ENCODE data around the gene LMX1A.

Gene LMX1A

DNA sequence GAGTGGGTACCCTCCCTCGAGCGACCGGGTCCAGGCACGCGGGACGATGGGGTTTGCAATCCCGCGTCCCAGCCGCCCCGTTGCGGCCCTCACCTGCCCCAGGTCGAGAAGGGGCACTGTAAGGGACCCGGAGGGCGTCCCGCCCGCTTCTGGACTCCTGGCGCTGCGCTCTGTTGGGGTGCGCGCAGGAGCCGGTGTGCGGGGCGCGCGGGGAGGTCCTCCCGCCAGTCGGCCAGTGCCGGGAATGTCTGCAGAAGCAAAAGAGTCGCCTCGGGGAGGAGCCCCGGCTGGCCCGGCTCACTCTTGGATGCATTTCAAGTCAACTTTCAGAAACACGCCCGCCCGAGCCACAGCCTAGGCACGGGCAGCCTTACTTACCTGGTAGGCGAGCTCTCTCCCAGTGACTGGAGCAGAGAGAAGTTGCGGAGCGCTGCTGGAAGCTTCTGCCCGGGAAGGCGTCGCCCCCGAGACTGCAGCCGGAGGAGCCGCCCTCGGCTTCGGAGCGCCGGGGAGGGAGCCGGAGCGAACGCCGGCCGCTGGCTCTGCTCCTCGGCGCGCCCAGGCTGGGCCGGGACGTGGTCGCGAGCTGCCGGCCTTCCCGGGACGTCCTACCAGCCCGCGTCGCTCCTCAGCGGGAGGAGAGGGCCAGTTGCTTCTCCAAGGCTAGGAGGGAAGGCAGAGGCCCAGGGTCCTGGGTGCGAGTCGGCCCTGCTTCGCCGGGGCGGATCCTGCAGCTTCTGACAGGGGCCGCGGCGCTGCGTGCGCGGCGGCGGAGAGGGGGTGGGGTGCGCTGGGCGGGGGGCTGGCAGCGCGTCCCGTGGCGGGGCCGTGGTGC lies at the start of gene LMX1A:
Gene LMX1A, minus strand, starts transcription at position 739 of the 835 bp plus-strand sequence. CDS start 1,156 bp downstream, outside the sequence.
- TF ChIP-seq GATA2 (IDR thresholded peaks at IDR 0.05; ENCODE audit: low read depth, low read length) (no peak), GATA3 (IDR thresholded peaks at IDR 0.05; ENCODE audit: low read depth, low read length) (no peak)

DNA sequence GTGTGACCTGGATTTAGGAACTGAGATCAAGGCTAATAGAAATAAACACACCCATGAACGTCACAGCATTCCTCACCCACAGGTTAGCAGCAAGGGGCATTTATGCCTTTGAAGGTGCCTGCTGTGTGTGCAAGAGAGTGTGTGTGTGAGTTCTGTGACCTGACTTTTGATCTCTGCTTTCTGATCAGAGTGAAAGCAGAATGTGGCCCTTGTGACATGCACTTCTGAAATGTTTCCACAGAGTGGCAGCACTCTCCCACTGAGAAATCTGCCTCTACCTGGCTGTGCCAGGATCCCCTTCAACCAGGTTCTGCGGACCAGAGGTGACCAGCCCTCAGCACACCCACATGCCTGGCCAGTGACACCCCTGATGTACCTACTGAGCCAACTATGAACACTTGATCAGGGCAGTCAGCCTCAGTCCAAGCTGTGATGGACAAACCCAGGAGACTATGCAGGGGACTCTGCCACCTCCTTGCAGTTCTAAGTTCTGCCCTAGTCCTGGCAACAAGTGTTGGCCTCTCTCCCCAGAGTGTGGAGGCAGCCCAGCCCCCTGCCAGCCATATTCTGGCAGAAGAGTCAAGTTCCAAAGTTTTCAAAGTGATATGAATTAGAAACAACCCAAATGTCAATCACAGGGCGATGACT lies 47.4 kb upstream of the LMX1A start:
- no peak for TF ChIP-seq GATA3 (IDR thresholded peaks at IDR 0.05; ENCODE audit: low read depth, low read length)
- no peak for TF ChIP-seq GATA2 (IDR thresholded peaks at IDR 0.05; ENCODE audit: low read depth, low read length)

DNA sequence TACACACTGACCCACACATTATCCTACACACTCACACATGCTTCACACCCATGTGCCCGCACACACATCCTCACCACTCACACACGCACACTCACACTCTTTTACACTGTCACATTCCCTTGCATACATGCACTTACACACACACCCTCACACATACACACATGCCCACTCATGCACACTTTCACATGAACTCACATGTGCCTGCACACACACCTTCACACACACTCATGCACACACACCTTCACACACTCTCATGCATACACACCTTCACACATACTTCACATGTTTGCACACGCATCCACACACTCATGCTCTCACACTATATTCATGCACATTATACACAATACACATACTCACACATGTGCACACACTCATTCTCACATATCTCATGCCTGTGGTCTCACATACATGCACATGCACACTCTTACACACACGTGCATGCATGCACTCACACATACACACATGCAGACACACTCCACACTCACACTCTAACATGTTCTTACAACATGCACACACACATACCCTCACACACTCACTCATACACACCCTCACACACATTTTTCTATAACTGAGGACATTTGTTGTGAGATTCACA lies 46.1 kb upstream of the LMX1A start:
- TF ChIP-seq GATA3 (IDR thresholded peaks at IDR 0.05; ENCODE audit: low read depth, low read length) (no peak), GATA2 (IDR thresholded peaks at IDR 0.05; ENCODE audit: low read depth, low read length) (no peak)

DNA sequence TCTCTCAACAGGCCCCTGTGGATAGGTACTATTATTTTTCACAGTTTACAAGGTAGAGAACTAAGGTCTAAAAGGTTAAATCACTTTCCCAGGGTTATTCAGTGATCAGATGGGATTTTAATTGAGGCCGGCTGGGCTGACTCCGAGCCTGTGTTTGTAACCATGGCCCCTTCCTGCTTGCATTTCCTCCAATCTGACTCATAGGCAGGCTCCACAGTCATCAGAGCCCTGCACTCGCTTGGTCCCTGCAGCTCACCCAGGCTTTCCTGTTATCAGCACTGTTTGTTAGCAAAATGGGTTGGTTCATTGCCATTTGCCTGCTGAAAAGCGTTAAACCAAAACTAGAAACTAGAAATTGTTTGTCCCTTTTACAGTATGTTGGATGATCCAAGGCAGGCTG lies 41.4 kb upstream of the LMX1A start:
- TF ChIP-seq GATA3 (IDR thresholded peaks at IDR 0.05; ENCODE audit: low read depth, low read length), result no peak
- TF ChIP-seq GATA2 (IDR thresholded peaks at IDR 0.05; ENCODE audit: low read depth, low read length), result no peak

DNA sequence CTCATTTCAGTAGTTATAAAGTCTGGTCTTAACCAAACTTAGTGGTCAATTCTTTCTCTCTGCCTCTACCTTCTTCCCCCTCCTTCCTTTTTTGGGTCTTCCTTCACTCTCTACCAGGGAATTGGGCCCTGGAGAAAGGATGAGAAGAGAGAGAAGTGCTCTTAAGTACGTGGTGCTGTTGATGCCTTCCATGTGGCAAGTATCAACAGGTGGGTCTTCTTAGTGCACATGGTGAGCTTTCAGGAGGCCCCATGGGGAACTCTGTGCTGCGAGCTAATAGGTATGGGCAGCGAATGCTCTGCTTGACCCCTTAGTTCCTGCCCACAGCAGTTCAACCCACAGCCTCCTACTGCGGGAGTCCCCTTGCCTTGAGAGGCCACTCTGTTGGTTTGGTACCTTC lies 39.4 kb upstream of the LMX1A start:
- no peak for TF ChIP-seq GATA3 (IDR thresholded peaks at IDR 0.05; ENCODE audit: low read depth, low read length)
- TF ChIP-seq GATA2 (IDR thresholded peaks at IDR 0.05; ENCODE audit: low read depth, low read length), result no peak

DNA sequence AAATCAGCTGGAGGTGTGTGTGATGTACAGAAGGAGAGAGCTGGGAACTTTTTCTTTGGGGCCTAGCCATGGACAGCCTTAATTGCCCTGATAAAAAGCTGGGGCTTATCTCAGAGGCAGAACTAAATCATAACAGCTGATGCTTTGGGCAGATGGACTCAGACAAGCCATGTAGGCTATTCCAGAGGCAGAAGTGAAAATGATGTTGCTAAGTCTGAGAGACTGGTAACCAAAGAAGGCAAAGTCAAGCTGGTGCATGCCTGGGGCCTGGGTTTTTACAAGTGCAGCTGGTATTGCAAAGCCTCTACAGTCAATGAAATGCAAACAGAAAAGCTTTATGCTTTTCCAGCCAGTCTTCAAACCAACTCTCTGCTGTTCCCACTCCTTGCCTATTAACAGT lies 39.0 kb upstream of the LMX1A start:
- TF ChIP-seq GATA2 (IDR thresholded peaks at IDR 0.05; ENCODE audit: low read depth, low read length) (no peak), GATA3 (IDR thresholded peaks at IDR 0.05; ENCODE audit: low read depth, low read length) (no peak)

DNA sequence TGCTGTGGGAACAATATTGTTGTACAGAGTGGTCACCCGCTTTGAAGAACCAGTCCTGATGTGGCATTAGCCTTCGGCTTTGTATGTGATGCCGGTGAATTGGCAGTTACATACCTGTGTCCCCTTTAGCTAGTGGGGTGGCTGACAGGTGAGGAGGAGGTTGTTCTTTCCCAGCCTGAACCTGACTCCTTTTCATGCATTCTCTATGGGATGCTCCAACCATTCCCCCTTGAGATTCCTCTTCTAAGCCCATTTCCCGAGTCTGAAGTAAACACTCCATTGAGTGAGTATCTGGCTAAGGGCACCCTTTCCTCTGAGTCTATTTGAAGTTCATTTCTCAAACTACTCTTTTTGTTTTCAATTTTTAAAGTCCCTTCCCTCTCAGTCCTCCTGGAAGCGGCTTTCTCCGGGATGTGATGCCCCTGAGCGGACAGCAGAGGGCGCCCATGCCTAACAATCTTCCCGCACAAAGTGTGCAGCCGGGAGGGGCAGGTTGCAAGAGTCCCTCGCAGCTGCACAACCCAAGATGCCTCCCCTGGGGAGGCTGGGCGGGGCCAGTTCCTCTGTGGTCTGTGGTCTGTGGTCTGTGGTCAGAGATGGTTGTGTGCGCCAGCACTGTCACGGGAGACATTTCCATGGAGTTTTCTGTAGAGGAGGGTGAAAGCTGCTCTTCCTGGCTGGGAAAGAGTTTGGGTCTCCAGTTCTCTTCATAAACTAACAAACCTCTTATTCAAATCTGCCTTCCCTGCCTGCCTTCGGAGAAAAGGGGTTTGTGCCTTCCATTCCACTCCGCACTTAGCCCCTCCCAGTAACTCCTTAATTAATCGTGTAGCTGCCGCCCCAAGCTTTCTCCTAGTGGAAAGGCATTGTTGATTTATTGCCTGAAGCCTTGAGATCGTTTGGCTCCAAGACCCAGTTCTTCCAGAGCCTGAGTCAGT lies 36.4 kb upstream of the LMX1A start:
- TF ChIP-seq GATA2 (IDR thresholded peaks at IDR 0.05; ENCODE audit: low read depth, low read length) (no peak), GATA3 (IDR thresholded peaks at IDR 0.05; ENCODE audit: low read depth, low read length) (no peak)

DNA sequence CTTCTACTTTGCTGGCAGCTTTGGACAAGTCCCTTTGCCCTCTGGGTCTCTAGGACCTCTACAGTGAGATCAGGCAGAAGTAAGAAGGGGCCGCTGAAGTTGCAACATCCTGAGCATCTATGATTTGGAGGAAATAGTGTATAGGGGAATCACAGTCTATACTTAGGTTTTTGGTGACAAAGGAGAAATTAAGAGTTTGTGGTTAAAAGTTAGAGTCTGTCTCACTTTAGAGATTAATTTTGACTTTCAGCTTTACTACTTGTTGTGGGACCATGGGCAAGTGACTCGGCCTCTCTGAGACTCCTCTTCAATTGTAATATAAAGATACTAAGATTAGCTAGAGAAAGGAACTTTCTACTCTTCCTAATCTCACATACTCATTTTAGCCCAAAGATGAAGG lies 33.1 kb upstream of the LMX1A start:
- TF ChIP-seq GATA3 (IDR thresholded peaks at IDR 0.05; ENCODE audit: low read depth, low read length), result no peak
- TF ChIP-seq GATA2 (IDR thresholded peaks at IDR 0.05; ENCODE audit: low read depth, low read length), result no peak

DNA sequence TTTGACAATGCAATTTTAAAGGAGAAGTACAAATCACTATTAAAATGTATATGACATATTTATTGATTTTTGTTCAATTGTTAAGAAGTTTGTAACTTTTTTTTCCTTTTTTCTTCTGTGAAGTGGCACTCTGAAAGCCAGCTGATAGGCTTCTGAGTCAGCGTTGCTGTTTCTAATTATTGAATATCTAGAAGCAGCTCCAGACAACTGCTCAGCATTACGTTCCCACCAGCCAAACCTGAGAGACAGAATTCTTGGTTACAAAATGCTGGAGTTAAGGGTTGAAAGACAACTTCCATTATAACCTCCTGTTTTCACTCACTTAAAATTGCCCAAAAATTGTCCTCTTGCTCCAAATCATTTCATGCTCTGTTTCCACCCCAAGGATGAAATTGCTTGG lies 31.4 kb upstream of the LMX1A start:
- TF ChIP-seq GATA3 (IDR thresholded peaks at IDR 0.05; ENCODE audit: low read depth, low read length) (no peak), GATA2 (IDR thresholded peaks at IDR 0.05; ENCODE audit: low read depth, low read length) (no peak)

DNA sequence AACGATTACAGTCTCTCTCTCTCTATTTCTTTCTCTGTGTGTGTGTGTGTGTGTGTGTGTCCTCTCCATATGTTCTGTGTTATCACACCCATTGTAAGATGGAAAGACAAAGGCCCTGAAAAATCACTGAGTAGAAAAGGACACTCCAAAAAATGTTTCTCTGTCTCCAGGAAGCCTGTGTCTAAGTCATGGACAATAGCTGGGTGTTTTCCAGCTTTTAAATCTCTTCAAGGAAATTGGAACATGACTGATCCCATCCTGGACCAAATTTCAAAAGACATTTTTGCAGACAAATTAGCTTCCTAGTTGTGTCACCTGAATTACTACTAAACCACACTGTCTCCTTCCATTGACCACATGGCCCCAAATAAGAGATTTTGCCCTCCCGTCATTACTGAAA lies 31.0 kb upstream of the LMX1A start:
- no peak for TF ChIP-seq GATA3 (IDR thresholded peaks at IDR 0.05; ENCODE audit: low read depth, low read length)
- no peak for TF ChIP-seq GATA2 (IDR thresholded peaks at IDR 0.05; ENCODE audit: low read depth, low read length)

DNA sequence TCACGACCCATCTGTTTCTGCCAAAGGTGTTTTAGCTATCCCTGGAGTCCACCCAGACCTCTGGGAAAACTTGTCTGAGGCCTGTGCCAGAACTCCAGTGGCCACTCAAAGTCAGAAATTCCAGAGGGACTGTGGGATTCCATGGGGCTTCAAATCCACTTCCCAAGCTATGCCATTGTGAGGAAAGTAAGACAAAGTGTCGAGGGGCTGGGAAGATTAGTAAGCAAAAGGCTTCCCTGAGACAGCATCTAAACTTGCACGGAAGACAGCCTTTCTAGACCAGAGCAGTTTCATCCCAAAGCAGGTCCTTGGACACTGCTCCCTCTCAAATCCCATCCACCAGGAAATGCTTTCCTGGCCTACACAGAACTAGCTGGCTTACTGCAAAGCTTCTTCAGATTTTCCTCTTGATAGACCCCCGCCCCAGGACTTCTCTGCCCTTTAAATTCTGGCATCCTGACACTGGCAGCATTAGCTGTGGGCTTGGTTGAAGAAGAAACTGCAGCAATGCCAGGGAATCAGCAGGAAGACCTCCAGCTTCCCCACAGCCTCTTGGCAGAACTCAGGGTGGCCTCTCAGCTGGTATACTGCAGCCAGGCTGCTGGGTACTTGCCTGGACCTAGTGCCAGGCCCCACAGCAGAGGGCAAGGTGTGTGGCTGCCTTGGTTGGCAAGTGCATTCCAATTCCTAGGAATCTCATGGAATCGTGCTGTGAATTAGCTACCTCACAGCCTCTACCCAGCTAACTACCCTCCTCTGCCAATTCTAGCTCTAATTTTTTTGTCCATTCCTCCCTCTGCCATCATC lies 27.3 kb upstream of the LMX1A start:
- TF ChIP-seq GATA2 (IDR thresholded peaks at IDR 0.05; ENCODE audit: low read depth, low read length) (no peak), GATA3 (IDR thresholded peaks at IDR 0.05; ENCODE audit: low read depth, low read length) (no peak)

DNA sequence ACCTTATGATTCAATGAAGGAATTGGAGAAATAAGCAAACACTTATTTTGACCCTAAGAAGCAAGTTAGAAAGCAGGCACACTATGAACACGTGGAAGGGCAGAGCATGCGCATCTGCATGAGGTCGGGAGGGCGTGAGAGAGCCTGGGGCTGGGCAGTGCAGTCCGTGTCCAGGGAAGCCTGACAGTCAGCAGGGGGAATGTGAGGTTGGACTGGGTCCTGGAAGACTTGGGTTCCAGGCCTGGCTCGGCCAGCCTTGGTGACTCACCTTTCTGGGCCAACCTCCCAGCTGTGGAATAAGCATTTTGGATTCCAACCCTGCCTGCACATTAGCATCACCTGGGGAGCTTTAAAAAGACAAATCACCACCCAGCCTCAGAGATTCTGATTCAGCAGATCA lies 26.6 kb upstream of the LMX1A start:
- TF ChIP-seq GATA3 (IDR thresholded peaks at IDR 0.05; ENCODE audit: low read depth, low read length) (no peak), GATA2 (IDR thresholded peaks at IDR 0.05; ENCODE audit: low read depth, low read length) (no peak)
